Activated T-cell treated with anti-CD3 and anti-CD28 coated beads, Interleukin-2, amount 50 U/mL, for 4 hours (primary cell): Measurements from ENCODE around the gene CAAP1. TPM values are rescaled to one million over a fixed set of nuclear protein-coding genes. Genes with fewer than 3 reads are reported as not detected.
"Not testable (repeated sequence)": the region's sequence is repeated elsewhere in the genome, so short reads cannot be mapped to it uniquely, and the experiment has no call there.

ENCODE experiments used
- ATAC-seq, 2 donors: fragments of 200-7000 bp; cut with Tn5 transposase; one replicate each; pipeline ENCODE4 v1.10.0; 2021
- DNase-seq: peaks from one replicate; pipeline ENCODE4 v3.0.0-alpha.2; 2020
- H3K27me3 Mint-ChIP-seq: one replicate; pipeline ENCODE4 v1.8.0; 2021; ENCODE audit warnings: low read depth, mixed read lengths
- H3K36me3 Mint-ChIP-seq: one replicate; pipeline ENCODE4 v1.8.0; 2022; ENCODE audit warnings: mixed read lengths; ENCODE audit not compliant: insufficient read depth
- H3K4me1 Mint-ChIP-seq: one replicate; pipeline ENCODE4 v1.8.0; 2021; ENCODE audit warnings: low read depth, mixed read lengths
- H3K4me3 Mint-ChIP-seq: one replicate; pipeline ENCODE4 v1.8.0; 2021; ENCODE audit warnings: mild to moderate bottlenecking, moderate library complexity, mixed read lengths
- H3K9me3 Mint-ChIP-seq: one replicate; pipeline ENCODE4 v1.8.0; 2021; ENCODE audit warnings: mixed read lengths
- total RNA-seq, 3 donors: library from RNA; stranded (reverse); gene quantifications; one replicate each; pipeline ENCODE4 v1.2.1, GENCODE V29; 2021

The CAAP1 gene
- total RNA-seq, 3 donors from 2014 or later: 23.4 to 27.0 (median 24.9) TPM

DNA sequence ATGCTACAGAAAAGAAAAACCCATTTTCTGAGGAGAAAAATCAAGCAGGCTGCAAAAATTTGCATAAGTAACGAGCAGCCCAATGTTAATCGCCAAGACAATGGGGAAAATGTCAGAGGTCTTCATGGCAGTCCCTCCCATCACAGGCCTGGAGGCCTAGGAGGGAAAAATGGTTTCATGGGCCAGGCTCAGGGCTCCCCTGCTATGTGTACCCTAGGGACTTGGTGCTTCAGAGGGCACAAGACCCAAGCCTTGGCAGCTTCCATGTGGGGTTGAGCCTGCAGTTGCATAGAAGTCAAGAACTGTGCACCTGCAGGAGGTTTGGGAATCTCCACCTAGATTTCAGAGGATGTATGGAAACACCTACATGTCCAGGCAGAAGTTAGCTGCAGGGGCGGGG is 10.4 kb downstream of the CAAP1 start:
- no peak for DNase-seq
- no peak for ATAC-seq
- peaks cover 15% of the 10 kb centered on the region for H3K9me3 Mint-ChIP-seq
- H3K4me3 Mint-ChIP-seq: no peak overlapping the region
- H3K36me3 Mint-ChIP-seq: peaks cover 57% of the 10 kb centered on the region
- H3K27me3 Mint-ChIP-seq: no peaks in the 10 kb centered on the region
- no peaks in the 10 kb centered on the region for H3K4me1 Mint-ChIP-seq

- Mint-ChIP-seq H3K4me3 (no peak overlapping the region), H3K36me3 (peaks cover 60% of the 10 kb centered on the region)
- ATAC-seq: no peak
Measured at GRCh38 chr9:26880262-26880661, 12.3 kb downstream of the CAAP1 start.

GRCh38 chr9:26875155-26875554 is 17.4 kb downstream of the CAAP1 start:
- H3K4me1 Mint-ChIP-seq, ATAC-seq, H3K4me3 Mint-ChIP-seq, H3K27me3 Mint-ChIP-seq, DNase-seq: not testable (repeated sequence)
- Mint-ChIP-seq H3K9me3 (peaks cover 12% of the 10 kb centered on the region), H3K36me3 (peaks cover 35% of the 10 kb centered on the region)

More at GRCh38 chr9:26880262-26880661, 12.3 kb downstream of the CAAP1 start:
- no peaks in the 10 kb centered on the region for H3K27me3 Mint-ChIP-seq
- DNase-seq: no peak
- peaks cover 15% of the 10 kb centered on the region for H3K9me3 Mint-ChIP-seq
- H3K4me1 Mint-ChIP-seq: no peaks in the 10 kb centered on the region

DNA sequence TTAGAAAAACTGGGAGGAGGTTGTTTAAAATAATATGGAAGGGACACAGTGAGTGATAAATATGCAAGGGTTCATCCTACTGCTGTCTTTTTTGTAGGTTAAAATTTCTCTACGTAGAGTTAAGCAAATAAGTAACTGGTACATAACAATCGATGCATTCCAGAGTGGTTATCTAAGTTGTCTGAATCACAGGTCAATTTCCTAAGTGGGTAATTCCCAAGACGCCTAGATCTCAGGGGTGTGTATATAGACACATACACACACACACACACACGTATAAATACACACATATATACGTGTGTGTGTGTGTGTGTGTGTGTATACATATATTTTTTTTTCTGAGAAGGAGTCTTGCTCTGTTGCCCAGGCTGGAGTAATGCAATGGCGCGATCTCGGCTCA is 22.3 kb downstream of the CAAP1 start:
- Mint-ChIP-seq H3K36me3 (peaks cover 9% of the 10 kb centered on the region), H3K4me3 (no peak overlapping the region), H3K4me1 (no peaks in the 10 kb centered on the region), H3K9me3 (no peaks in the 10 kb centered on the region), H3K27me3 (no peaks in the 10 kb centered on the region)
- no peak for DNase-seq
- ATAC-seq: no peak

GRCh38 chr9:26863074-26863473 is 29.5 kb downstream of the CAAP1 start:
- DNase-seq (no peak), ATAC-seq (no peak)
- Mint-ChIP-seq H3K27me3 (no peaks in the 10 kb centered on the region), H3K4me3 (no peak overlapping the region), H3K4me1 (no peaks in the 10 kb centered on the region), H3K36me3 (peaks cover 8% of the 10 kb centered on the region), H3K9me3 (no peaks in the 10 kb centered on the region)

GRCh38 chr9:26856413-26857032 is 36.1 kb downstream of the CAAP1 start:
- no peak overlapping the region for H3K4me3 Mint-ChIP-seq
- H3K36me3 Mint-ChIP-seq: peaks cover 18% of the 10 kb centered on the region
- no peak for DNase-seq
- no peaks in the 10 kb centered on the region for H3K9me3 Mint-ChIP-seq
- H3K4me1 Mint-ChIP-seq: no peaks in the 10 kb centered on the region
- no peak for ATAC-seq
- no peaks in the 10 kb centered on the region for H3K27me3 Mint-ChIP-seq

DNA sequence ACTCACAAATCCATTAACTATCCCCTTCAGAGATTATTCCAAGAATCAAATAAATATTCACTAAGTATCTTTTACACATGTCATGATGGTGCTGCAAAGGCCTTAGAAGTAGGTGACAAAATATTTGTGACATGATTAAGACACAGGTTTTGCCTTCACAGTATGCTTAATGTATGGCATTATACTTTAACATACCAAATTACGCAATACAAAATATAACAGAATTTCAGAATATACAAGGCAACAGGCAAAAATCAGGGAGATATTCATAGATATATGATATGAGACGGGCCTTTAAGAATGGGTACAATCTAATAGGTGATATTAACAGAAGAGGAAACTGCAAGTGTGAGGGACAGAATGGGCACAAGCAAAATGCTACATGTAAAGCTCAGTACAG is 41.6 kb downstream of the CAAP1 start:
- H3K27me3 Mint-ChIP-seq: no peaks in the 10 kb centered on the region
- no peak for ATAC-seq
- no peaks in the 10 kb centered on the region for H3K4me1 Mint-ChIP-seq
- no peak overlapping the region for H3K4me3 Mint-ChIP-seq
- H3K36me3 Mint-ChIP-seq: peaks cover 17% of the 10 kb centered on the region
- DNase-seq: no peak
- H3K9me3 Mint-ChIP-seq: no peaks in the 10 kb centered on the region

DNA sequence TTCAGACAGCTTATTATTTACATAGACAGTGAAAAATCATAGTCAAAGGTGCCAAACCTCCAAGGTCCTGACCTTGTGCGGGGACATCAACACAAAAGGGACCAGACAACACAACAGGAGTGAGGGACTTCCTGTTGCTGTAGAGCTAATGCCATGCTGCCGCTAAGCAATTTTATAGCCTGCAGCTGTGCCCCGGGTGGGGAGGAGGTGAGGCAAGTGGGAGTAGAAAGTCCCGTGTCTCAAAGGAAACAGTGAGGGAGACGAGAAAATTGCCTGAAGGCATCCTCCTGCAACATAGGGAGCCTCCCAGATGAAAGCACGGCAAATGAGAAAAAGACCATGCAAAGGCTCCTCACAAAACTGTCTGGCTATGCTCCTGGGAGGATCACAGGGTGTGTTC is 58.8 kb downstream of the CAAP1 start:
- DNase-seq: no peak
- peaks cover 10% of the 10 kb centered on the region for H3K36me3 Mint-ChIP-seq
- no peaks in the 10 kb centered on the region for H3K27me3 Mint-ChIP-seq
- H3K4me3 Mint-ChIP-seq: no peak overlapping the region
- no peaks in the 10 kb centered on the region for H3K4me1 Mint-ChIP-seq
- no peak for ATAC-seq
- no peaks in the 10 kb centered on the region for H3K9me3 Mint-ChIP-seq

- H3K9me3 Mint-ChIP-seq, DNase-seq, H3K36me3 Mint-ChIP-seq, ATAC-seq, H3K4me3 Mint-ChIP-seq, H3K27me3 Mint-ChIP-seq, H3K4me1 Mint-ChIP-seq: not testable (repeated sequence)
Measured at GRCh38 chr9:26828391-26828955, 64.1 kb downstream of the CAAP1 start.

DNA sequence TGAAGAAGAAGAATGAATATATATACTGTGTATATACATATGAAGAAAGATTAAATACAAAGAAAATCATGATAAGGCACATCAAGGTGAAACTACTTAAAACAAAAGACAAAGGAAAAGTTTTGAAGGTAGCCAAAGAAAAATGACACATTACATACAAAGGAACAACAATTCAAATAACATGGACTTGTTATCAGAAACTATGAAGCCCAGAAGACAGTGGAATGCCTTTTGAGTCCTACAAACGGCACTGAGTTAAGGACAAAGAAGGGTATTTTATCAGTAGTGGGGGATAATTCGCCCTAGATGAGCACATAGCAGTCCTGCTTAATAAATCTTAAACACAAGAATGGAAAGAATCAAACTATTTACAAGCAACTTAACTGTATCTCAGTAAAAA is 77.8 kb downstream of the CAAP1 start:
- H3K4me3 Mint-ChIP-seq: no peak overlapping the region
- no peak for DNase-seq
- H3K36me3 Mint-ChIP-seq: no peaks in the 10 kb centered on the region
- no peaks in the 10 kb centered on the region for H3K4me1 Mint-ChIP-seq
- peaks cover 4% of the 10 kb centered on the region for H3K27me3 Mint-ChIP-seq
- ATAC-seq: no peak
- H3K9me3 Mint-ChIP-seq: peaks cover 3% of the 10 kb centered on the region

GRCh38 chr9:26813247-26813646 is 79.4 kb downstream of the CAAP1 start:
- no peak for DNase-seq
- H3K4me3 Mint-ChIP-seq: no peak overlapping the region
- H3K36me3 Mint-ChIP-seq: no peaks in the 10 kb centered on the region
- ATAC-seq: no peak
- H3K4me1 Mint-ChIP-seq: no peaks in the 10 kb centered on the region
- peaks cover 4% of the 10 kb centered on the region for H3K27me3 Mint-ChIP-seq
- H3K9me3 Mint-ChIP-seq: peaks cover 3% of the 10 kb centered on the region

GRCh38 chr9:26812217-26812616 is 80.4 kb downstream of the CAAP1 start:
- H3K27me3 Mint-ChIP-seq: peaks cover 4% of the 10 kb centered on the region
- H3K4me3 Mint-ChIP-seq: no peak overlapping the region
- H3K36me3 Mint-ChIP-seq: no peaks in the 10 kb centered on the region
- H3K9me3 Mint-ChIP-seq: peaks cover 3% of the 10 kb centered on the region
- no peak for ATAC-seq
- DNase-seq: no peak
- no peaks in the 10 kb centered on the region for H3K4me1 Mint-ChIP-seq

DNA sequence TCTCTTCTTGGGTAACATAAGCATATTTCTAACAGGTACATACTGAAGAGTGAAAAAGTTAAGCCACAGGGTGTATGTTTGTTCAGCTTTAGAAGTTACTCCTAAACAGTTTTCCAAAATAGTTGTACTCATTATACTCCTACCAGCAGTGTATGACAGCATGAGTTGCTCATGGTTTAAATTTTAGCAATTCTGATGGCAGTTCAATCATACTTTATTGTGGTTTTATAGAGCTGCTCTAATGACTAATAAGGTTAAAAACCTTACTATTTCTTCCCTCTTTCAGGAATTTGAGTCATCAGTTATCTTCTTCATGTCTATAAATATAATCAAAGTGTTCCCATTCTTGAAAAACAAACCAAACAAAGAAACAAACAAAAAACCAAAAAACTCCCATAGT is 81.5 kb downstream of the CAAP1 start:
- DNase-seq: no peak
- H3K4me1 Mint-ChIP-seq: no peaks in the 10 kb centered on the region
- no peaks in the 10 kb centered on the region for H3K36me3 Mint-ChIP-seq
- H3K27me3 Mint-ChIP-seq: peaks cover 4% of the 10 kb centered on the region
- H3K4me3 Mint-ChIP-seq: no peak overlapping the region
- H3K9me3 Mint-ChIP-seq: peaks cover 3% of the 10 kb centered on the region
- no peak for ATAC-seq

- peaks cover 3% of the 10 kb centered on the region for H3K9me3 Mint-ChIP-seq
- ATAC-seq: no peak
- H3K4me3 Mint-ChIP-seq: no peak overlapping the region
- H3K4me1 Mint-ChIP-seq: no peaks in the 10 kb centered on the region
- H3K36me3 Mint-ChIP-seq: no peaks in the 10 kb centered on the region
- peaks cover 4% of the 10 kb centered on the region for H3K27me3 Mint-ChIP-seq
- DNase-seq: no peak
Measured at GRCh38 chr9:26809795-26810194, 82.8 kb downstream of the CAAP1 start.

DNA sequence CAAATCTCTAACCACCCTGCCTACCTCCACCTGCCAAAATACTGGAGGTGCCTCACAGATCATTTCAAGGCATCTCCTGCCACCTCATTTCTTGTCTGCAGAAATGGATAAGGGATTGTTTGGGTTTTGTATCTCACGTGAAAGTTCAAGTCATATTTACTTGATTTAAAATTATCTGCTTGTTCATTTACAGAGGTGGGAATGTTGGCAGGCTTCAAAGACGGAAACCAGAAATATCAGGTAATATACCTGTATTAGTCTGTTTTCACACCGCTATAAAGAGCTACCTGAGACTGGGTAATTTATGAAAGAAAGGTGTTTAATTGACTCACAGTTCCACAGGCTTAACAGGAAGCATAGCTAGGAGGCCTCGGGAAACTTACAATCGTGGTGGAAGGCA is 85.4 kb downstream of the CAAP1 start:
- peaks cover 2% of the 10 kb centered on the region for H3K9me3 Mint-ChIP-seq
- no peaks in the 10 kb centered on the region for H3K36me3 Mint-ChIP-seq
- no peak overlapping the region for H3K4me3 Mint-ChIP-seq
- no peaks in the 10 kb centered on the region for H3K4me1 Mint-ChIP-seq
- H3K27me3 Mint-ChIP-seq: peaks cover 3% of the 10 kb centered on the region
- DNase-seq (no peak), ATAC-seq (no peak)
